Endometrium (tissue), 2 donors: Measurements from ENCODE around the gene DDX3Y.

Source experiments
- FAIRE-seq: peaks from 2 replicates; lab custom pipeline; 2012; peaks lifted over from hg19 to GRCh38; lab: Jason Lieb, UNC
- donor health status: control.
- donor health status: control.

The DDX3Y gene

GRCh38 chrY:12904618-12905516 is at the start of gene DDX3Y:
TSS of gene DDX3Y (plus strand) at chrY:12904868. CDS start at chrY:12904937, 69 bp downstream.
- no peak for FAIRE-seq

- no peak for FAIRE-seq
Observed at GRCh38 chrY:12855791-12856275, 48.8 kb upstream of the DDX3Y start.

- FAIRE-seq: no peak
Observed at GRCh38 chrY:12867960-12868359, 36.7 kb upstream of the DDX3Y start.

GRCh38 chrY:12896973-12897372 is 7.7 kb upstream of the DDX3Y start:
- no peak for FAIRE-seq

GRCh38 chrY:12898604-12899003 is 6.1 kb upstream of the DDX3Y start:
- no peak for FAIRE-seq

- FAIRE-seq: no peak
Observed at GRCh38 chrY:12905517-12905872, 827 bp downstream of the DDX3Y start.

GRCh38 chrY:12905895-12906294 is 1.2 kb downstream of the DDX3Y start:
- no peak for FAIRE-seq

- FAIRE-seq: no peak
Observed at GRCh38 chrY:12913541-12913940, 8.9 kb downstream of the DDX3Y start.

- FAIRE-seq: no peak
Observed at GRCh38 chrY:12928043-12928442, 23.4 kb downstream of the DDX3Y start.

GRCh38 chrY:12941725-12942687 is 37.3 kb downstream of the DDX3Y start:
- no peak for FAIRE-seq
